ENCODE data around the gene QSOX2.

The QSOX2 gene

DNA sequence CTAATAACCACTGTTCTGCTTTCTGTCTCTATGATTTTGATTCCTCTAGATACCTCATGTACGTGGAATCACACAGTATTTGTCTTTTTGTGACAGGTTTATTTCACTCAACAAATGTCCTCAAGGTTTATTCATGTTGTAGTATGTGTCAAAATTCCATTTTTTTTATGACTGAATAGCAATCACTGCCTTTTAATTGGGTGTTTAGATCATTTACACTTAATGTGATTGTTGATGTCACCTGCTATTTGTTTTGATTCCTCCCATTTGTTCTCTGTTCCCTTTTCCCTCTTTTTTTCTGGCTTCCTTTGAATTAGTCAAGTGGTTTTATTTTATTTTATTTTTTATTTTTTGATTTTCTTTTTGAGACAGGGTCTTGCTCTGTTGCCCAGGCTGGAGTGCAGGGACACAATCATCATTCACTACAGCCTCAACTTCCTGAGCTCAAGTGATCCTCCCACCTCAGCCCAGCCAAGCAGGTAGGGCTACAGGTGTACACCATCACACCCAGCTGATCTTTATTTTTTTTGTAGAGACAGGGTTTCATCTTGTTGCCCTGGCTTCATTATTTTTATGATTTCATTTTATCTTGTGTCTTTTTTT, 82.3 kb downstream of the QSOX2 start:
- no peak for FAIRE-seq

DNA sequence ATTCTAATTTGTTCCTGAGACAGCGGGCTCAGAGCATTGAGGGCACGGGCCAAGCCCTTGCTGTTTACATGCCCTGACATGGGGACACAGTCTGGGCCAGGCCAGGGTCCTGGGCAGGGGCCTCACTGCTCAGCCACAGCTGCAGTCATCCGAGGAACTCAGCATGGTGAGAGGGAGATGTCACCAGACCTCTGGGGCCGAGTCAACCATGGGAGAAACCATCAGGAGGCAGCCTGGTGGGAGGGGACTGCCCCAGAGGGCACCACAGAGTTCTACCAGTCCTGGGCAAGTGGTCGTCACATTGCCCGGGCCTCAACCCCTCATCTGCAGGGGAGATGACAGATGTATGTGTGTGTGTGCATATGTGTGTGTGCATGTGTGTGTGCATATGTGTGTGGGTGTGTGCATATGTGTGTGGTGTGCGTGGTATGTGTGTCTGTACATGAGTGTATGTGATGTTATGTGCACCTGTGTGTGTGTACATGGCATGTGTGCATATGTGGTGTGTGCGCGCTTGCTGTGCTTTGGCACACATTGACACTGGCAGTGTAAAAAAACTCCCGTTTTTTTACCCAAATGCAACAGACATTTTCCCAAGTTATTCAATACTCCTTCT, 84.5 kb downstream of the QSOX2 start:
- no peak for FAIRE-seq

- FAIRE-seq = no peak
These were observed 85.2 kb downstream of the QSOX2 start for GRCh38 chr9:136160381-136160841.

DNA sequence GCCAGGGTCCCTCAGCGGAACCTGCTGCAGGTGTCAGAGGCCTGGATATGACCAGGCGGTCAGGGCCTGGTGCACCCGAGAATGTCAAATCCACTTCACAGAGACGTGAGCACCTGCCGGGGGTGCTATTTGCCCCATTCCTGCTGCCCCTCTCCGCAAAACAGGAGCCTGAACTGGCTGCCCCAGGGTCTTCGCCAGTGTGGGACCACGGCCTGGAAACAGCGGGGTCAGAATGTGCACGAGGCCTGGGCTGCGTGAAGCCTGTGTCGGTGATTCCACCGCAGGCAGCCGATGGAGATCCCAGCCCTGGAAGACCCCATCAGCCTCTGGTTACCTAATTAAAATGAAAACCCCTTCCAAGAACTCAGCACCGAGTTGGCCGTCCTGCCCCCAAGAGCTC, 85.8 kb downstream of the QSOX2 start:
- FAIRE-seq = no peak

DNA sequence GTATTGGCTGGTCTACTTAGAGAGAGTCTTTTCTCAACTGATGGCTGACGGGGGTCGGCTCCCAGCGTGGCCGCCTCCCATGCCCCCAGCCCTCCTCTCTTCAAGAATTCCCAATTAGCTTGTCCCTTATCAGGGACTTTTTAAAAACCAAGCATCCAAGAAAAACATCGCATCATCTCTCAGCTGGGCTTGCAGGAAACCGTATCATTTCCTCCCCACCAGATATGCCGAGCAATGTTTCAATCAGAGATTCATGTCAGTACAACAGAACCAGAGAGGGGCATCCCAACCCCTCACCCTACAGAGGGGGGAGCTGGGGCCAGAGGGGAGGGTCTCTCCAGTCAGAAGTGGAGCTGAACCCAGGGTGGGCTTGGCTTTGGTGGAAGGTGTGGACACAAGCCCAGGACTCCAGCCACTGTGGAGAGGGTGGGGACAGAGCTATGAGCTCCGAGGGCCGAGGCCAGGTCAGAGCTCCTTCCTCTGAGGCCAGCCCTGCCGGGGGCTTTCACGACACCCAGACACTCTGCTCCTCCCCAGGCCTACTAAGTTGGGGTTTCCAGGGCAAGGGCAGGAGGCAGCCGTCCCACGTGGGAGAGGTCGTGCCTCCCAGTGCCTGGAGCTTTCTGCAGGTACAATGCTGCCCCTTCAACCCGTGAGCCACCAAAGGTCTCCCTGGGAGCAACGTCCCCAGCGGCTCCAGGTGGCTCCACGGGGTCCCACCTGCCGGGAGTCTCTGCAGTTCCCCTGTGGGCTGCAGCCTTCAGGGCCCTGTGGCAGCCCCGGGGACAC, 87.9 kb downstream of the QSOX2 start:
- no peak for FAIRE-seq
